ENCODE data around the gene KAZN.

Gene KAZN

DNA sequence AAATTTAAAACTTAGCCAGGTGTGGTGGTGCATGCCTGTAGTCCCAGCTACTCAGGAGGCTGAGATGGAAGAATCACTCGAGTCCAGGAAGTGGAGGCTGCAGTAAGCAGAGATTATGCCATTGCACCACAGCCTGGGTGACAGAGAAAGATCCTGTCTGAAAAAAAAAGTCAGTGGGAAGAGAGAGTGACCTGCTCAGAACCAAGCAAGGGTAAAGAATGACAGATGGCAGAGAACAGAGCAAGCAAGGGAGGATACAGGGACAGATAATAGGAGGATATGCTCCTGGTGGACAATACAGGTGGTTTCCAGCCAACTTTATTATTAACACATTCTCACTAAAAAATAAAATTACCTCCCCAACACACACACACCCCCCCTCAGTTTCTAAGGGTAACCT is 550.5 kb downstream of the KAZN start:
- Histone ChIP-seq H3K4me3 (ENCODE audit: low read depth in 1 of 2, low read length in 1 of 2) (no peak overlapping the region), H3K27ac (no peak overlapping the region), H3K36me3 (no peaks in the 10 kb centered on the region), H3K9me3 (no peaks in the 10 kb centered on the region), H3K27me3 (peaks cover 58% of the 10 kb centered on the region), H3K4me1 (ENCODE audit: control insufficient read depth in 1 of 2, insufficient read depth in 1 of 2, low read depth in 1 of 2, low read length in 1 of 2) (peaks cover 12 to 18% of the 10 kb centered on the region in 2 experiments)
- TF ChIP-seq CTCF (IDR thresholded peaks at IDR 0.05), result no peak

DNA sequence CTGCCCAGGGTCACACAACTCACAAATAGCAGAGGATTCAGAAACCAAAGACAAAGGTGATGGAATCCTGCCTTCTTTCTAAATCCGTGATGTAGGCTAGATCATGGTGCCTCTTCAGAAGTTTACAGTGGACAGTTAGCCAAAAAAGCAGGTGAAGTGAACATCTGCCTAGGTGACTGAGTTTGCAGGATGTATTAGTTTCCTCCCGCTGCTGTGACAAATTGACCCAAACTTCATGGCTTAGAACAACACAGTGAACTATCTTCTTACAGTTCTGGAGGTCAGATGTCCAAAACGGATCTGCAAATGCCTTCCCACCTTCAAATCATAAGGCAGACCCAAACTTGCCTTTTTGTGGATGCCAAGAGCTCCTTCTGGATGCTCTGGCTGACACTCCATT is 551.9 kb downstream of the KAZN start:
- Histone ChIP-seq H3K4me1 (ENCODE audit: control insufficient read depth in 1 of 2, insufficient read depth in 1 of 2, low read depth in 1 of 2, low read length in 1 of 2) (peaks cover 19 to 24% of the 10 kb centered on the region in 2 experiments), H3K36me3 (no peaks in the 10 kb centered on the region), H3K9me3 (no peaks in the 10 kb centered on the region), H3K27ac (no peak overlapping the region), H3K4me3 (ENCODE audit: low read depth in 1 of 2, low read length in 1 of 2) (no peak overlapping the region), H3K27me3 (peaks cover 72% of the 10 kb centered on the region)
- no peak for TF ChIP-seq CTCF (IDR thresholded peaks at IDR 0.05)

GRCh38 chr1:15151377-15151806 is 552.9 kb downstream of the KAZN start:
- Histone ChIP-seq H3K27ac (no peak overlapping the region), H3K4me3 (ENCODE audit: low read depth in 1 of 2, low read length in 1 of 2) (no peak overlapping the region), H3K27me3 (peaks cover 82% of the 10 kb centered on the region), H3K9me3 (no peaks in the 10 kb centered on the region), H3K4me1 (ENCODE audit: control insufficient read depth in 1 of 2, insufficient read depth in 1 of 2, low read depth in 1 of 2, low read length in 1 of 2) (peaks cover 19 to 24% of the 10 kb centered on the region in 2 experiments), H3K36me3 (no peaks in the 10 kb centered on the region)
- no peak for TF ChIP-seq CTCF (IDR thresholded peaks at IDR 0.05)

GRCh38 chr1:15151871-15152270 is 553.4 kb downstream of the KAZN start:
- Histone ChIP-seq H3K36me3 (no peaks in the 10 kb centered on the region), H3K4me3 (ENCODE audit: low read depth in 1 of 2, low read length in 1 of 2) (no peak overlapping the region)

GRCh38 chr1:15152318-15153183 is 554.1 kb downstream of the KAZN start:
- no peak for TF ChIP-seq CTCF (IDR thresholded peaks at IDR 0.05)
- H3K9me3 ChIP-seq, result no peaks in the 10 kb centered on the region
- H3K36me3 ChIP-seq, result no peaks in the 10 kb centered on the region
- H3K4me1 ChIP-seq (ENCODE audit: control insufficient read depth in 1 of 2, insufficient read depth in 1 of 2, low read depth in 1 of 2, low read length in 1 of 2), result peaks cover 19 to 24% of the 10 kb centered on the region in 2 experiments
- no peak overlapping the region for H3K27ac ChIP-seq
- H3K27me3 ChIP-seq, result peaks cover 94% of the 10 kb centered on the region
- no peak overlapping the region for H3K4me3 ChIP-seq (ENCODE audit: low read depth in 1 of 2, low read length in 1 of 2)

More at GRCh38 chr1:15151871-15152270, 553.4 kb downstream of the KAZN start:
- Histone ChIP-seq H3K9me3 (no peaks in the 10 kb centered on the region), H3K27me3 (peaks cover 87% of the 10 kb centered on the region), H3K4me1 (ENCODE audit: control insufficient read depth in 1 of 2, insufficient read depth in 1 of 2, low read depth in 1 of 2, low read length in 1 of 2) (peaks cover 19 to 24% of the 10 kb centered on the region in 2 experiments), H3K27ac (no peak overlapping the region)
- no peak for TF ChIP-seq CTCF (IDR thresholded peaks at IDR 0.05)
